NAMALWA (cell line): Measurements from ENCODE around the gene MCF2L2.

ENCODE experiments used
- DNase-seq: peaks from one replicate; pipeline ENCODE4 v3.0.0-alpha.2; 2015; ENCODE audit warnings: low spot score

The MCF2L2 gene

GRCh38 chr3:183369627-183370026 is 58.8 kb downstream of the MCF2L2 start:
- DNase-seq: no peak

DNA sequence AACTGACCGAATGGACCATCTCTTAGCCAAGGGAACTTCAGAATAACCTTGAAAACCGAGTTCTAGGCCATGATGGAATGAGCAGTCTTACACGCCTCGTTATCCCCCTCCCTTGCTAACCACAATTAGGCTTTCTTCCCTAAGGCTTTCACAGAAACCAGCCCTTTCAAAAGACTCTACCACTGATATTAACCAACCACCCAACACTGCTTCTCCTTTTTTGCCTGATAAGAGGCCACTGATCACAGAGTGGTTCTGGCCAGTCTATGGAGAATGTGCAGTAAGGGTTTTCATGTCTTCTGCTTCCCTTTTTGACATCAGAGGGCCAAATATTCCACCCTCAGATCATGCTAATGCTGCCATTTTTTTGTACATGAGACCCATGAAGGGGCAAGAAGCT is 59.3 kb downstream of the MCF2L2 start:
- DNase-seq: no peak

DNA sequence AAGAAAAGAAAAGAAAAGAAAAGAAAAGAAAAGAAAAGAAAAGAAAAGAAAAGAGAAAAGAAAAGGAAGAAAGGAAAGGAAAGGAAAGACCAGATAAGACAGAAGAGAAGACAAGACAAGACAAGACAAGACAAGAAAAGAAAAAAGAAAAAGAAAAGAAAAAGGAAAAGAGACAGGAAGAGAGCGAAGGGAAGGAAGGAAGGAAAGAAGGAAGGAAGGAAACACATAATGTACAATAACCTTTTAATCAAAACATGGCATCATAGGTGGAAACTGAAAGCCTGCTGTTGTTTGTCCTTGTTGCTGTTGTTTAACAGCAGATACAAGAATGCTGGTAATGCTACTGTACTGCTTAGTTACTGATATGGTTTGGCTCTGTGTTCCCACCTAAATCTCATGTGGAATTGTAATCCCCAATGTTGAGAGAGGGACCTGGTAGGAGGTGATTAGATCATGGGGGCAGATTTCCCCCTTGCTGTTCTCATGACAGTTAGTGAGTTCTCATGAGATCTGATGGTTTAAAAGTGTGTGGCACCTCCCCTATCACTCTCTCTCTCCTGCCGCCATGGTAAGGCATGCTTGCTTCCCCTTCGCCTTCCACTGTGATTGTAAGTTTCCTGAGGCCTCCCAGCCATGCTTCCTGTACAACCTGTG is 67.3 kb downstream of the MCF2L2 start:
- no peak for DNase-seq

DNA sequence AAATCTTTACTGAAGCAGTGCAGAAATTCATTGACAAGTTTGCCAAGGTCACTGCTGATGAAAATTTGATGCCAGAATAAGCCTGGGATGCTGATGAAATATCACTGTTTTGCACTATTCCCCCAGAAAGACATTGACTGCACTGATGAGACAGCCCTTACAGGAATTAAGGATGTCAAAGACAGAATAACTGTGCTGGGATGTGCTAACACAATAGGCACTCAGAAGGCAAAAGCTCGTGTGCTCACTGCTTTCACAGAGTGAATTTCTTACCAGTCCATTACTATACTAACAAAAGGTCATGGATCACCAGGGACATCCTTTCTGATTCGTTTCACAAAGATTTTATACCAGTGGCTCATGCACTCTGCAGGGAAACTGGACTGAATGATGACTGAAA is 69.4 kb downstream of the MCF2L2 start:
- no peak for DNase-seq

- no peak for DNase-seq
Measured at GRCh38 chr3:183357564-183358079, 70.8 kb downstream of the MCF2L2 start.

GRCh38 chr3:183356920-183357319 is 71.5 kb downstream of the MCF2L2 start:
- DNase-seq: no peak

DNA sequence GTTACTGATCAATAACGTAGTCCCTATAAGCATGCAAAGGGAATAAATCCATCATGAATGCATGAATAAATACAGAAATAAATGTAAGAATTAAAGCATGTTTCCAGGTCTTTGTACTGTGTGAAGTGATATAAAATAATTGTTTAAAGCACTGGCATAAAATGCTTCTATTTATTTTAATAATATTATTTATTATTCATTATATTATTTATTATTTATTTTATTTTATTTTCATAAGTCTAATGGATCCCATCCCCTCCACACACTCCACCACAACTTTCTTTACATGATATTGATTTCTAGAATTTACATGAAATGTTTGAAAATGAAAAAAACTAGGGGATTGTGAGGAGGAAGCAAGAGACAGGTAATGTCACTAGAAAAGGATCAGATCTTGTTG is 73.5 kb downstream of the MCF2L2 start:
- no peak for DNase-seq

DNA sequence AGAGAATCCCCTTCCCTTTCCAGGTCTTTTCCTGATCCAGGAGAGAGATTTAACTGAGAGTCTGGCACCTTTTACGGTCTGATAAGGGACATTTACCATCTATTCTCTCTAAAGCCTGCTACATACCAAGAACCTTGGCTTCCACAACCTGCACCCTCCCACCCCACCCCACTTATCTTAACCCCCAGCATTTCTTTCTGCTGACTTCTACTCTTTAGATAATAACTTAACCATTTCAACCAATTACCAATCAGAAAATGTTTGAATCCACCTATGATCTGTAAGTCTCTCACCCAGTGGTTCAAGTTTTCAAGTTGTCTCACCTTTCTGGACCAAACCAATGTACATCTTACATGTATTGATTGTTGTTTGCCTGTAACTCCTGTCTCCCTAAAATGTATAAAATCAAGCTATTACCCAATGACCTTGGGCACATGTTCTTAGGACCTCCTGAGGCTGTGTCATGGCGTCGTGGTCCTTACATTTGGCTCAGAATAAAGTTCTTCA is 74.0 kb downstream of the MCF2L2 start:
- no peak for DNase-seq

DNA sequence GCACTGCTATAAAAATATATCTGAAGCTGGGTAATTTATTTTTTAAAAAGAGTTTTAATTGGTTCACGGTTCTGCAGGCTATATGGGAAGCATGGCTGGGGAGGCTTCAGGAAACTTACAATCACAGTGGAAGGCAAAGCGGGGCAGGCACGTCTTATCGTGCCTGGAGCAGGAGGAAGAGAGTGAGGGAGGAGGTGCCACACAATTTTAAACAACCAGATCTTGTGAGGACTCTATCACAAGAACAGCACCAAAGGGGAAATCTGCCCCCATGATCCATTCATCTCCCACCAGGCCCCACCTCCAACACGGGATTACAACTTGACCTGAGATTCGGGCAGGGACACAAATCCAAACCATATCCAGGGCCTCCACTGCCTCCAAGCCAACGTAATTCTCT is 75.0 kb downstream of the MCF2L2 start:
- no peak for DNase-seq

DNA sequence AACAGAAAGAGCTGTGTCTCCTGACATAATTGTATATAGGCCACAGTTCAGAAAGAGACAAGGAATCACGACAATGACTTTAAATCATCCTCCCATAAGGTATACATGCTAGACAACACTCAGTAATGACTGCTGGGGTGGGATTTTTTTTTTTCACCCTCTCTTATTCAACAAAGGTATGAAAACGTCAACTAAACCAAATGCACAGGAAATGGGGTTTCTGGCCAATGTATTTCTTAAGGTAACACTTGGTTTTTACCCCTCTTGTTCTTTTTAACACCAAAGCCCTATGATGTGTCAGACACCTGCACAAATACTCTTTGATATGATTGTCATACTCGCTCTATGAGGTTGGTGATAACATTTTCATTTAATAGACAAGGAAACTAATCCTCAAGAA is 78.3 kb downstream of the MCF2L2 start:
- no peak for DNase-seq

DNA sequence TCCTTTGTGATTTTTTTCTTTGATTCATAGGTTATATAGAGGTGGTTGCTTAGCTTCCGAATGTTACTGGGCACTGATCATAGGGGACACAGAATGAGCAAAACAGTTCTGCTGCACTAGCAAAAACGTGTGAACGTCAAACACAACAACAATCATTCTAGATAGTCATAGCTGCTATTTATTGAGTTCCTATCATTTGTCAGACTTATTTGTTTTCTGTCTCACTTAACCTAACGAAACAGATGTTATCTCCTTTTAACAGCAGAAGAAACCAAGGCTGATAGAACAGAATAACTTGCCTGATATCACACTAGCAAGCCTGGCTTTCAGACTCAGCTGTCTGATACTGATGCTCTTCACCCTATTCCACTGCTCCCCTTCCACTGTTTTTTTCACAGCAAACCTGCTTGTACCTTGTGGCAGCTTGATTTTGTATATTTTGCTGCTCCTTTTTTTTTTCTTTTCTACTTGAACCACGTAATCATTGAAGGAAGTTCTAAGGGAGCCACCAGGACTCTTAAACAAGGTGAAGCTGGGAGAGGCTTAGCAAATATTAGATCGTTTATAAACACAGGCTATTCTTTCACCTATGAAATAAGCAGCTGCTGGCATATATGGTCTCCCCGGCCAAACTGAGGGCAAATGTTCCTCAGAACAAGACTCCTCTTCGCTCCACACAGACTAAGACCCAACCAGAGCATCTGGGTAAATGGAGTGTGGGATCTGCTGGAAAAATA is 78.8 kb downstream of the MCF2L2 start:
- no peak for DNase-seq

- DNase-seq: no peak
Measured at GRCh38 chr3:183342824-183343223, 85.6 kb downstream of the MCF2L2 start.

DNA sequence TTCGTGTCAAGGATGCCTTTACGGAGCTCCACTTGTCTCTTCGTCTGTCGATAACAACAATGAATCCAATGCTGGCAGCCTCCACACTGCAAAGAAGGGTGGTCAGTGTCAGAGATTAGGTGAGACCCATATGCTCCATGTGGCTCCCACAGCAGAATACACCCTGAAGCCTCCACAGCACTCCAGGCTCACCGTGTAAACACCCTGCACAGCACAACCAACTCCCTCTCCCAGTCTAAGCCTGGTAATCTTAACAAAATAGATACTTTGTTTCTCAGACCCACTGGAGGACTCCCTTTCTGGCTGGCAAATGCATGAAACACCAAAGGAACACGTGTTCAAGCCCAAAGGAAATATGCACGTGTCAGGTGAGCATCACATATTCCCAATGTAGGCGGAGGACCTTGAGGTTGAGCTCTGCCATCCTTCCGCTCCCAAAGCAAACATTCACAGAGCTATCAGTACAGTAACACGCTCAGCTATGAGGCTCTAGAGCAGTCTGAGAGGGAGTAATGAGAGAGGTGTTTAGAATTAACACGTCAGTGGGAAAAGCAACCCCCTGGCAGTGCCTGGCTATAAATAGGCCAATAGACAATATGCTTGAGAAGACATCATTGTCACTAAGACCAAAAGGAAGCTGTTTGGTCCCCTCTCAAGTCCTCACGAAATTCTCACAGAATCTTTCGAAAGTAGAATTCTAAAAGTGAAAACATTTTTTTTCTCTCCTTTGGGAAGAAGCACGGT is 86.7 kb downstream of the MCF2L2 start:
- DNase-seq: no peak

- DNase-seq: no peak
Measured at GRCh38 chr3:183340222-183340621, 88.2 kb downstream of the MCF2L2 start.

- DNase-seq: no peak
Measured at GRCh38 chr3:183339461-183340086, 88.8 kb downstream of the MCF2L2 start.

DNA sequence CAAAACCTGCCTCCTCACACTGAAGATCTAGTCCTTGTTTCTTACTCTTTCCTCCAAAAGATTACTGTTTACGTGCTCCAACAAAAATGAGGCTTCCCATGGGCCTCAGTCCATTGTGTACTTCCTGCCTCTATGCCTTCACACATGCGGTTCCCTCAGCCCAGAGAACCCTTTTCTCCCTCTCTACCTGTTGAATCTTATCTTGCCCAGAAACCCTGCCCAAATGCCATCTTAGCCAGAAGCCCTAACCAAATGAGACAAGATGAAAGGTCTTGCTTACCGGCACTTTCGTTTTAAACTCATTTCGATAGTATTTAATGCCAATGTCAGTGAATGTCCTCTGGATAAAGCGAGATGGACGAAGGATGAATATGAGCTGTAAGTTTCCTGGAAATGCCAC is 89.9 kb downstream of the MCF2L2 start:
- DNase-seq: no peak

DNA sequence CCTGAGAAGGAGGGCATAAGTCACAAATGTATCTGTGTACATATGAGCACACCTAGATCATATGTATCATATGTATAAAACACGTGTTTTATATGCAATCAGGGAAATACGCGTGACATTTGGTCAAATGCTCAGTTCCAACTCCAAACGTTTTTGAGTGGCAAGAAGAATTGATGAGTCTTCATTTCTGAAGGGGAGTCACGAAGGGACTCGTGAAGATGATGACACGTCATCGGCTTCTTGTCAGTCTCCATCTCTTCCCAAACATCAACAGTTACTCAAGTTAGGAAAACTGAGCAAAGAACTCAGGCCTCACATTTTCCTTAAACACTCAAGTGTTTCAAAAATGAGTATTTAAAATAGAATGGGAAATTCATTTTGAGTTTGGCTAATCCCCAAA is 95.9 kb downstream of the MCF2L2 start:
- DNase-seq: no peak

- no peak for DNase-seq
Measured at GRCh38 chr3:183331498-183331897, 96.9 kb downstream of the MCF2L2 start.

GRCh38 chr3:183330881-183331280 is 97.5 kb downstream of the MCF2L2 start:
- DNase-seq: no peak

DNA sequence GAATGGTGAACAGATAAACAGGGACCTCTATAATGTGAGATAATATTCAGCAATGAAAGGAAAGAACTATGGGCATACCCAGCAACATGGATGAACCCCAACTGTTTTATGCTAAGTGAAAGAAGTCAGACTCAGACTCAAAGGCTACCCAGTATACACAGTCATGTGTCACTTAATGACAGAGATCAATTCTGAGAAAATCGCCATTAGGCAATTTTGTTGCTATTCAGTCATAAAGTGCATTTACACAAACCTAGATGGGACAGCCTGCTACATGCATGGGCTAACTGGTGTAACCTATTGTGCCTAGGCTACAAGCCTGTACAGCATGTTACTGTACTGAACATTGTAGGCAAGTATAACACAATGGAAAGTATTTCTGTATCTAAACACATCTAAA is 98.9 kb downstream of the MCF2L2 start:
- no peak for DNase-seq

GRCh38 chr3:183328823-183329222 is 99.6 kb downstream of the MCF2L2 start:
- DNase-seq: no peak

GRCh38 chr3:183328164-183328563 is 100.3 kb downstream of the MCF2L2 start:
- no peak for DNase-seq
